ENCODE results near the gene OTX1. TPM values are rescaled to one million over a fixed set of nuclear protein-coding genes. Genes with fewer than 3 reads are reported as not detected.

Gene OTX1
- total RNA-seq, 1 donor from 2014 or later: 12.4 TPM

- H3K4me3 Mint-ChIP-seq: no peak overlapping the region
- H3K4me1 Mint-ChIP-seq: no peaks in the 10 kb centered on the region
- H3K36me3 Mint-ChIP-seq (ENCODE audit: low read depth): no peaks in the 10 kb centered on the region
- no peak overlapping the region for H3K27ac Mint-ChIP-seq (ENCODE audit: unreplicated experiment)
- peak; percentile 56 for TF ChIP-seq CTCF (conservative IDR thresholded peaks at IDR 0.05)
- peaks cover 25% of the 10 kb centered on the region for H3K27me3 Mint-ChIP-seq (ENCODE audit: low read depth)
- peaks cover 2% of the 10 kb centered on the region for H3K9me3 Mint-ChIP-seq
- no peak for DNase-seq (ENCODE audit: low read depth, low spot score)
These were observed 28.4 kb downstream of the OTX1 start for GRCh38 chr2:63078852-63079606.

- no peak overlapping the region for H3K27ac Mint-ChIP-seq (ENCODE audit: unreplicated experiment)
- peaks cover 2% of the 10 kb centered on the region for H3K9me3 Mint-ChIP-seq
- H3K4me3 Mint-ChIP-seq: no peak overlapping the region
- no peak for TF ChIP-seq CTCF (conservative IDR thresholded peaks at IDR 0.05)
- H3K36me3 Mint-ChIP-seq (ENCODE audit: low read depth): no peaks in the 10 kb centered on the region
- no peak for DNase-seq (ENCODE audit: low read depth, low spot score)
- H3K27me3 Mint-ChIP-seq (ENCODE audit: low read depth): peaks cover 32% of the 10 kb centered on the region
- no peaks in the 10 kb centered on the region for H3K4me1 Mint-ChIP-seq
These were observed 30.8 kb downstream of the OTX1 start for GRCh38 chr2:63081404-63081803.

- no peak for DNase-seq (ENCODE audit: low read depth, low spot score)
- H3K4me3 Mint-ChIP-seq: no peak overlapping the region
- no peaks in the 10 kb centered on the region for H3K4me1 Mint-ChIP-seq
- no peaks in the 10 kb centered on the region for H3K9me3 Mint-ChIP-seq
- no peak for TF ChIP-seq CTCF (conservative IDR thresholded peaks at IDR 0.05)
- H3K36me3 Mint-ChIP-seq (ENCODE audit: low read depth): no peaks in the 10 kb centered on the region
- no peak overlapping the region for H3K27ac Mint-ChIP-seq (ENCODE audit: unreplicated experiment)
- H3K27me3 Mint-ChIP-seq (ENCODE audit: low read depth): peaks cover 22% of the 10 kb centered on the region
These were observed 36.1 kb downstream of the OTX1 start for GRCh38 chr2:63086687-63087086.

GRCh38 chr2:63092401-63092800, 41.8 kb downstream of the OTX1 start:
- H3K4me3 Mint-ChIP-seq: no peak overlapping the region
- no peak for TF ChIP-seq CTCF (conservative IDR thresholded peaks at IDR 0.05)
- H3K36me3 Mint-ChIP-seq (ENCODE audit: low read depth): no peaks in the 10 kb centered on the region
- DNase-seq (ENCODE audit: low read depth, low spot score): no peak
- H3K9me3 Mint-ChIP-seq: no peaks in the 10 kb centered on the region
- peaks cover 2% of the 10 kb centered on the region for H3K27me3 Mint-ChIP-seq (ENCODE audit: low read depth)
- H3K27ac Mint-ChIP-seq (ENCODE audit: unreplicated experiment): no peak overlapping the region
- no peaks in the 10 kb centered on the region for H3K4me1 Mint-ChIP-seq

- Mint-ChIP-seq H3K36me3 (ENCODE audit: low read depth) (no peaks in the 10 kb centered on the region), H3K9me3 (no peaks in the 10 kb centered on the region), H3K27me3 (ENCODE audit: low read depth) (peaks cover 2% of the 10 kb centered on the region), H3K4me3 (no peak overlapping the region), H3K27ac (ENCODE audit: unreplicated experiment) (no peak overlapping the region), H3K4me1 (no peaks in the 10 kb centered on the region)
- DNase-seq (ENCODE audit: low read depth, low spot score): no peak
- no peak for TF ChIP-seq CTCF (conservative IDR thresholded peaks at IDR 0.05)
These were observed 42.2 kb downstream of the OTX1 start for GRCh38 chr2:63092857-63093256.
